Lung (tissue), 12 donors: ENCODE data around the gene CLASP1. TPM values are rescaled to one million over a fixed set of nuclear protein-coding genes. Genes with fewer than 3 reads are reported as not detected.

ENCODE experiments used
- ATAC-seq: fragments of 200-7000 bp; cut with Tn5 transposase; one replicate; pipeline ENCODE4 v1.9.1; 2020; ENCODE audit warnings: moderate number of reproducible peaks; ENCODE audit not compliant: insufficient read depth, low FRiP score
- DNase-seq, 3 donors: peaks; one replicate each; pipeline ENCODE4 v3.0.0-alpha.2; 2013 to 2017
- H3K27ac ChIP-seq, 2 donors: one replicate each; pipeline ENCODE4 v1.5.1; 2013; ENCODE audit warnings: mild to moderate bottlenecking in 2 of 2, moderate library complexity in 2 of 2, control low read depth in 1 of 2, inconsistent platforms in 1 of 2, low read depth in 1 of 2, low read length in 1 of 2
- H3K27me3 ChIP-seq, 3 donors: one replicate each; pipeline ENCODE4 v1.5.1; 2013; ENCODE audit warnings: low read length in 2 of 3; ENCODE audit not compliant: control insufficient read depth in 3 of 3, insufficient read depth in 3 of 3
- H3K36me3 ChIP-seq, 4 donors: one replicate each; pipeline ENCODE4 v1.5.1; 2013; ENCODE audit warnings: low read length in 4 of 4, mild to moderate bottlenecking in 1 of 4, moderate library complexity in 1 of 4; ENCODE audit not compliant: control insufficient read depth in 4 of 4, insufficient read depth in 4 of 4
- H3K4me1 ChIP-seq, 5 donors: one replicate each; pipeline ENCODE4 v1.5.1; 2013; ENCODE audit warnings: low read length in 5 of 5, mild to moderate bottlenecking in 2 of 5, moderate library complexity in 1 of 5; ENCODE audit not compliant: control insufficient read depth in 5 of 5, insufficient read depth in 5 of 5
- H3K4me3 ChIP-seq: one replicate; pipeline ENCODE4 v1.5.1; 2013; ENCODE audit warnings: mild to moderate bottlenecking, control low read depth, moderate library complexity
- H3K9ac ChIP-seq, 2 donors: one replicate each; pipeline ENCODE4 v1.5.1; 2013; ENCODE audit warnings: low read length in 2 of 2, control low read depth in 1 of 2; ENCODE audit not compliant: insufficient read depth in 1 of 2
- H3K9me3 ChIP-seq, 4 donors: one replicate each; pipeline ENCODE4 v1.5.1; 2013; ENCODE audit warnings: low read length in 3 of 4, mild to moderate bottlenecking in 1 of 4, moderate library complexity in 1 of 4; ENCODE audit not compliant: control insufficient read depth in 4 of 4, insufficient read depth in 3 of 4
- WGBS, 2 donors: extraction: QIAGEN DNeasy Blood & Tissue Kit; methylation state at CpG; one replicate each; pipeline ENCODE4 v1.1.7; 2013; 5-methylcytosine and 5-hydroxymethylcytosine counted together
- polyA plus RNA-seq, 2 donors: library from polyadenylated mRNA; stranded (reverse); fragments of 200-250 nt; gene quantifications; one replicate each; pipeline ENCODE4 v1.2.1, GENCODE V29; 2013
- total RNA-seq, 2 donors: library from RNA; depleted of rRNA in 1 of 2; stranded (reverse); fragments of >200 nt in 1 of 2; gene quantifications; one replicate each; pipeline ENCODE4 v1.2.1, GENCODE V29; 2014 to 2021
- TF ChIP-seq, protein P1 (sequence below): IDR thresholded peaks from 2 replicates; pipeline ENCODE4 v1.5.1; 2012; ENCODE audit warnings: mild to moderate bottlenecking; ENCODE audit errors: control extremely low read depth, extremely low read depth
- donor health status: control.
- donor health status: control.
- donor health status: Bipolar disorder and iron deficiency.
- donor health status: healthy.
- donor health status: DM: yes; HTN: yes; CAD: no.

CLASP1 gene
- total and polyA plus RNA-seq, 4 donors = 7.4 to 128 (median 30.6) TPM

DNA sequence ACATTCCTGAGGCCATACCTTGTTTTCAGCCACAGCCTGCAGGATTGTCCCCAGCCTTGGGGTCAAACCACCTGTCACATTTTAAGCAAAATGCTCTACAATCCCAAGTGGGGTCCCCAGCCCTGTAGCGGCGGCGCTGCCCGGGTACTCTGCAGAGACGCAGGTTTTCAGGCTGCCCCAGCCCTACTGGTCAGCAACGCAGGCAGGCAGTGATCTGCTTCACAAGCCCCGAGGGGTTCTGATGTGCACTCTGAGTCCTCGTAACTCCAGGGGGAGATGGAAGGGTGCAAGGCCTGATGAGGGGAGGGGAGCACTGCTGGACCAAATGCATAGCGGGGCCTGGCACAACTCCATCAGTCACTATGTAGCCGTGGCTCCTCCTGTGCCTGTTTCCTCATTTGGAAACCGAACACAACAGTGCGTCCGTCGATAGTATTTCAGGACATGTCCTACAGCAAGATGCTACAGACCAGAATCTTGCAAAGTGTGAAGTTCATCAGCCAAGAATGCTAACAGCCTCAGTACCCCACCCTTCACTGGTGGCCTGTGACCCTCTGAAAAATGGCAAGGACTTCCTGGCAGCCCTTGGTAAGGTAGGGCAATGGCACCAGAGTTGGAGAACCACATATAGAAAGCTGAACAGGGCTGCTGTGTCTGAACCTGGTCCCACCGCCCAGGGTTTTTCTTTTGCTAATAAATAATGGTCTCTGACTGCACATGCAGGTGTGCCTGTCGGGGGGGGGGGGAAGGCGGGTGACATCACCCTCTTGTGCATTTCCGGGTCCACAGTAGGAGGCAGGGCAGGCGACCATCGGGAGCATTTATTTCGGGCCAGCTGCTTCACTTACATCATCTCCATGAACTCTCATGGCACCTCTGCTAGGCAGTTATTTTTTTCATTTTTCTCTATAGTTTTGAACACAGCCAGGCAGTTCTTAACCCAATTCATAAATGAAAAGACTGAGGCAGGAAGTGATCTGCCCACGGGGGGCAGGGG, 313.7 kb downstream of the CLASP1 start:
- 68 to 75% methylated on average over 22 of the region's 22 CpGs for WGBS, 2 donors

DNA sequence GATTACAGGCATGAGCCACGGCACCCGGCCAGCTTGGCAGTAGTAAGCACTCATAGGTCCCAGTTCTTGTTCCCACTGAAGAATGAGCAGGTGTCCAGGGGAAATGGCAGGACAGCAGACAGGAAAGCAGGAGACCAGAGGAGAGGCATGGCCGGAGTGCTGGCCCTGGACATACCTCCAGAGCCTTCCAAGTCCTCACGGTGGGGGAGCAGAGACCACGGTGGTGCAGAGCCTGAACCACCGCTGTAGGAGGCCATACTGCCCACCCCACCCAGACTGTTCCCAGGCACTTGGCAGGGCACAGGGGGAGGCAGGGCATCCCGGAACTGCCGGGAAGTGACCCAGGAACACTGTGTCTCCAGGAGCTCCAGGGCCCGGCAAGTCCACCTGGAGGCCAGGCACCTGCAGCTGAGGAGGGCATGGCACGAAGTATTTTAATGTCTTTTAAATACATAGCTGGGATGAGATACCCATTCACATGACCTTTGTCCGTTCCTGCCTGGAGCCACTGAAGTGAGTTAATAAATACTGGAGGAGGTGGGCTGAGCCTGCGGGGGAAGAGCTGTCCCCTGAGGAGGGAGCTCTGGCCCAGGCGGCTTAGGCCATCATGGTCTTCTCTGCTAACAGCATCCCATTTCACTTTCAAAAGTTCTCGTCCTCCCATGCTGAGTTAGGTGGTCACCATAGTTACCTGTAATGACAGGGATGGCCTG, 314.5 kb downstream of the CLASP1 start:
- TF ChIP-seq, protein P1, sequence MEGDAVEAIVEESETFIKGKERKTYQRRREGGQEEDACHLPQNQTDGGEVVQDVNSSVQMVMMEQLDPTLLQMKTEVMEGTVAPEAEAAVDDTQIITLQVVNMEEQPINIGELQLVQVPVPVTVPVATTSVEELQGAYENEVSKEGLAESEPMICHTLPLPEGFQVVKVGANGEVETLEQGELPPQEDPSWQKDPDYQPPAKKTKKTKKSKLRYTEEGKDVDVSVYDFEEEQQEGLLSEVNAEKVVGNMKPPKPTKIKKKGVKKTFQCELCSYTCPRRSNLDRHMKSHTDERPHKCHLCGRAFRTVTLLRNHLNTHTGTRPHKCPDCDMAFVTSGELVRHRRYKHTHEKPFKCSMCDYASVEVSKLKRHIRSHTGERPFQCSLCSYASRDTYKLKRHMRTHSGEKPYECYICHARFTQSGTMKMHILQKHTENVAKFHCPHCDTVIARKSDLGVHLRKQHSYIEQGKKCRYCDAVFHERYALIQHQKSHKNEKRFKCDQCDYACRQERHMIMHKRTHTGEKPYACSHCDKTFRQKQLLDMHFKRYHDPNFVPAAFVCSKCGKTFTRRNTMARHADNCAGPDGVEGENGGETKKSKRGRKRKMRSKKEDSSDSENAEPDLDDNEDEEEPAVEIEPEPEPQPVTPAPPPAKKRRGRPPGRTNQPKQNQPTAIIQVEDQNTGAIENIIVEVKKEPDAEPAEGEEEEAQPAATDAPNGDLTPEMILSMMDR = no peak
- WGBS, 2 donors = 88 to 89% methylated on average over 14 of the region's 14 CpGs
- H3K9me3 ChIP-seq = no peaks in the 10 kb centered on the region
- no peak for ATAC-seq
- H3K4me1 ChIP-seq = no peaks in the 10 kb centered on the region
- H3K27ac ChIP-seq = no peak overlapping the region
- DNase-seq = no peak
- peaks cover 0 to 6% (median 3%) of the 10 kb centered on the region in 4 donors for H3K36me3 ChIP-seq
- H3K27me3 ChIP-seq = no peaks in the 10 kb centered on the region
- no peak overlapping the region for H3K9ac ChIP-seq
- no peak overlapping the region for H3K4me3 ChIP-seq

More for the DNA sequence above, 313.7 kb downstream of the CLASP1 start:
- H3K27ac ChIP-seq = no peak overlapping the region
- ATAC-seq = no peak
- H3K4me3 ChIP-seq = no peak overlapping the region
- no peaks in the 10 kb centered on the region for H3K27me3 ChIP-seq
- peaks cover 8 to 12% (median 9%) of the 10 kb centered on the region in 4 donors for H3K36me3 ChIP-seq
- no peak overlapping the region for H3K9ac ChIP-seq
- no peak for DNase-seq
- no peaks in the 10 kb centered on the region for H3K4me1 ChIP-seq
- TF ChIP-seq, protein P1 = no peak
- no peaks in the 10 kb centered on the region for H3K9me3 ChIP-seq

DNA sequence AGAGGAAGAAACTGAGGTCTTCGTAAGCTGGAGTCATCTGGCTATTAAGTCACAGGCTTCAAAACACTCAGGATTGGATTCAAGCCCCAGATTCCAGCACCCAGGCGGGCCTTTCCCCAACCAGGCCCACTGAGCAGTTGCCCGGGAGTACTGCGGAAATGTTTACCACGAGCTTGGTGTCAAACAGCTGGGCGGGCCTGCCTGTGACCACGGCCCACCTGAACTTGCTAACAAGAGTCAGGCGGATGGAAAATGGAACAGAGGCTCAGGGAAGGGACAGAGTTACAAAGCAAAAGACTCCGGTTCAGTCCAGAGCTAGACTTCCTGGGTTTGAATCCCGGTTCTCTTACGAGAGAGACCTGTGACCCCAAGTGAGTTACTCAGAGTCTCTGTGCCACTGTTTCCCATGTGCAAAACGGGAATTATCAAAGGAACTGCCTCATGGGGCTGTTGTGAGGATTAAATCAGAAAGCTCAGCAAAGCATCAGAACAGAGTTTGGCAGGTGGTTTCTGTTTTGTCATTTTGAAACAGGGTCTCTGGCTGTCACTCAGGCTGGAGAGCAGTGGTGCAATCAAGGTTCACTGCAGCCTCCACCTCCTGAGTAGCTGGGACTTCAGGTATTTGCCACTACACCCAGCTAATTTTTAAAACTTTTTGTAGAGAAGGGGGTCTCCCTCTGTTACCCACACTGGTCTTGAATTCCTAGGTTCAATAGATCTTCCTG, 315.3 kb downstream of the CLASP1 start:
- H3K9me3 ChIP-seq = no peaks in the 10 kb centered on the region
- H3K4me3 ChIP-seq = no peak overlapping the region
- no peak for DNase-seq
- H3K27ac ChIP-seq = no peak overlapping the region
- H3K36me3 ChIP-seq = peaks cover 0 to 6% (median 1%) of the 10 kb centered on the region in 4 donors
- no peaks in the 10 kb centered on the region for H3K27me3 ChIP-seq
- 70 to 74% methylated on average over 12 of the region's 12 CpGs for WGBS, 2 donors
- TF ChIP-seq, protein P1 = no peak
- no peak overlapping the region for H3K9ac ChIP-seq
- ATAC-seq = no peak
- H3K4me1 ChIP-seq = no peaks in the 10 kb centered on the region
